GM18867 (cell line): ENCODE results near the gene MEAK7.

Source experiments
- ATAC-seq: cut with Tn5 transposase; IDR thresholded peaks from one replicate; pipeline ENCODE4 v1.9.1; 2021; ENCODE audit warnings: mild to moderate bottlenecking, moderate library complexity; ENCODE audit not compliant: unreplicated experiment

The MEAK7 gene

DNA sequence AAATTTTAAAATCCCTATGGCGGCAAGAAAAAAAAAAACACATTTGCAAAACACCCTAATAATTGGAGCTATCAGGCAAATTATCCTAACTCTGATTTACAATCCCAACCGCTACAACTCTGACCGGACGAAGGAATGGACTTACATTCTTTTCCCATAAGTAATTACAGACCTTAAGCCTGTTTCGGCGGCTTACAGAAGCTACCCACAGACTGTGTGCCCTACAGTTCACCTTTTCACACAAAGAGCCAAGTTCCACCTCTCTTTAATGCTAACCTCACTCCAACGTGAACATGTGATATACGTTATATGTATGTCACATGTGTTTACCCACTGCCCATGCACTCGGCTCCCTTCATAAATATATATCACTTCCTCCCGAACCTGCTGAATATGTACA lies 8.7 kb upstream of the MEAK7 start:
- ATAC-seq = no peak

- no peak for ATAC-seq
Observed at GRCh38 chr16:84511831-84512230, 7.4 kb upstream of the MEAK7 start.

DNA sequence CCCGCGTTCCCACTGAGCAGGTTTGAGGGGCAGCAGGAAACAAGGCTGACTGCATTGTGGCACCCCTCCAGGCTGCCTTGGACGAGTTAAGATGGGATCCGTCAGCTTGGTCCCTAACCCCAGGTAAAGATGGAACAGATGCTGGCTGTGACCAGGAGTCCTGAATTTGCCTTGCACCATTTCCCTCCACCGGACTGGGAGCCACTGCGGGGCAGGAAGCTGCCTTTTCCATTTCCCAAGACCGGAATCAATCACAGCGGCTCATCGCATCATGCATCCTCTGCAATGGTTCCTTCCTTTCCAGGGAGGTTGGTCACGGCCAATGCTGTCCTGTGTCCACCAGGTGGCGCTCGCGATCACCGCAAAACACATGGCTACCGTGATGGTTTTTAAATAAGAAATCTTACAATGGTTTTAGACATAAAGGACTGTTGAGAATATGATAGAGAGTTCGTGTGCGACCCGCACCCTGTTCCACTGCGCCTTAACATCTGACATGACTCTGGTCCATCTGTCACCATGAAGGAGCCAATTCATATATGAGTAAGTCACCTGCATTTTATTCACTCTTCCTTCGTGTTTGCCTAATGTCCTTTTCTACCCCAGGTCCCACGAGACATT lies 6.8 kb upstream of the MEAK7 start:
- peak; percentile 32 for ATAC-seq

GRCh38 chr16:84509032-84509950 lies 4.8 kb upstream of the MEAK7 start:
- ATAC-seq = no peak

DNA sequence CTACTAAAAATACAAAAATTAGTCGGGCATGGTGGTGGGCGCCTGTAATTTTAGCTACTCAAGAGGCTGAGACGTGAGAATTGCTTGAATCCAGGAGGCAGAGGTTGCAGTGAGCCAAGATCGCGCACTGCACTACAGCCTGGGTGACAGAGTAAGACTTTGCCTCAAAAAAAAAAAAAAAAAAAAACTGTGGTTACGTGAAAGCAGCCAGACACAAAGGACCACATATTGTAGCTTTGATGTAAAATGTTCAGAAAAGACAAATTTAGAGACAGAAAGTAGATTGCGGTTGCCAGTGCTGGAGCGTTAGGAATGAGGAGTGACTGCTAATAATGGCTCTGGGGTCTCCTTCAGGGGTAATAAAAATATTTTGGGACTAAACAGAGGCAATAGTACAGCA lies 4.0 kb upstream of the MEAK7 start:
- no peak for ATAC-seq

DNA sequence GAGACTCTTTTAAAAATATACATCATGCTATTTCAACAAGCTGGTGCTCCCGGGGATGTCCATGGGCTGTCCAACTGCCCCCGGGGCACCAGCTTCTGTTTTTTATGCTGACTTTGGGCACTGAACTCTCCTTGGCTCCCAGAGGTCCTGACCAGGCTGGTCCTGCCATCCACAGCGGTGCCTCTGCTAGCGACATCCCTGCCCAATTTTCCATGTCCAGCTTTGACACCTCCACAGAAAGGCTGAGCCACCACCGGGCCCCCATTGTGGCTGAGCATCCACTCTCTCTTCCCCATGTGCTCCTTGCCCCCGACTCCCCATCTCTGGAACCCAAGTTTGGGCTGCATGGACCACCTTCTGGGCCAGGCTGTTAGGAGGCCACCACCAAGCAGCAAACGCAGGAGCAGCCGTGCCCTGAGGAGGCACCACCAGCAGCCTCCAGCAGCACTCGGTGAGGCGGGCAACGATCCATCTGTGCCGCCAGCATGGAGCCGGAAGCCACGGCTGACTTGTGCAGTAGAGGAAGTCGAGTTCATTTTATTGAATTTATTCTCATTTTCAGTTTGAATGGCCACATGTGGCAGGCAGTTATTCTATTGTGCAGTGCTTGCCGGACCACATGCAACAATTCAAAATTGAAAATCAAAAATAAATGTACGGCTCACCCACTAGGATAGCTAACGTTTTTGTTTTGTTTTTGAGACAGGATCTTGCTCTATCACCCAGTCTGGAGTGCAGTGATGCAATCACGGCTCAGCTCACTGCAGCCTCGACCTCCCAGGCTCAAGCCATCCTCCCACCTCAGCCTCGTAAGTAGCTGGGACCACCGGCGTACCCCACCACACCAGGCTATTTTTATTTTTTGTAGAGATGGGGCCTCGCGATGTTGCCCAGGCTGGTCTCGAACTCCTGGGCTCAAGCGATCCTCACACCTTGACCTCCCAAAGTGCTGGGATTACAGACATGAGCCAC lies 2.8 kb upstream of the MEAK7 start:
- no peak for ATAC-seq

- ATAC-seq = no peak
Observed at GRCh38 chr16:84505249-84506187, 1.1 kb upstream of the MEAK7 start.

- no peak for ATAC-seq
Observed at GRCh38 chr16:84503751-84504395, 586 bp downstream of the MEAK7 start.

DNA sequence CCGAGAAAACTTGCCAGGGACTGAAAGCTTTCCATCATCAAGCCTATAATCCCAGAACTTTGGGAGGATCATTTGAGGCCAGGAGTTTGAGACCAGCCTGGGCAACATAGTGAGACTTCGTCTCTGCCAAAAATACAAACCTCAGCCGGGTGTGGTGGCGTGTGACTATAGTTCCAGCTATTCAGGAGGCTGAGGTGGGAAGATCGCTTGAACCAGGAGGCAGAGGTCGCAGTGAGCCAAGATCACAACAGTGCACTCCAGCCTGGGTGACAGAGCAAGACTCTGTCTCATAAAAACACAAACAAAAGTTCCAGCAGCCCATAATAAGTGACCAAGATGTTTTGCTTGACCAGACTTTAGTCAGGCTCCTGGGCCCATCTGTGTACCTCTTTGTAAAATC lies 1.9 kb downstream of the MEAK7 start:
- no peak for ATAC-seq

- ATAC-seq = no peak
Observed at GRCh38 chr16:84502075-84502474, 2.4 kb downstream of the MEAK7 start.

DNA sequence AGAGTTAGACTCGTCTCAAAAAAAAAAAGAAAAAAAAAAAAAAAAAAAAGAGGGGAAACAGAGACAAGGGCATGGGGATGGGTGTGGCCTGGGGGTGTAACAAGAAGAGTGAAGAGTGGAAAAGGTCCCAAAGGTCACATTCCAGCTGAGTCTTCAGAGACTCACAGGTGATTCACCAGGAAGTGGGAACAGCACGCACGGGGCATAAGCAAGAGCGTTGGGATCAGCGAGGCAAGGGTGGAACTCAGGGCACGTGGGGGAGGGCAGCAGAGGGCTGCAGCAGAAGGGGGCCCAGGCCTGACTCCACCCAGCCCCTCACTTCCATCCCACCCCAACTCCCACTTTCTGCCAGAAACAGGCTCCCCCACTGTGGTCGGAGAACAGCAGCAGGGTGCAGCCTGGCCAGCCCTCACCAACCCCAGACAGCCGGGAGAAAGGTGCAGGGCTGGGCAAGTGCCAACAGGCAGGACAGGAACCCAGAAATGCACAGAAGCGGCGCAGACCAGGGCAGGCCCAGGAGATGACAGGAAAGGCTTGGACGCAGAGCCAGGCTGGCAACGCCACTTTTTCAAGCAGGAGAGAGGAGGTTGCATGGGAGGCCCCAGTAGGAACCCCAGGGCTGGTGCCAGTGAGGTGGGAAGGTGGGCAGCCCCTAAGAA lies 3.3 kb downstream of the MEAK7 start:
- no peak for ATAC-seq

- ATAC-seq = no peak
Observed at GRCh38 chr16:84500531-84500930, 3.9 kb downstream of the MEAK7 start.

DNA sequence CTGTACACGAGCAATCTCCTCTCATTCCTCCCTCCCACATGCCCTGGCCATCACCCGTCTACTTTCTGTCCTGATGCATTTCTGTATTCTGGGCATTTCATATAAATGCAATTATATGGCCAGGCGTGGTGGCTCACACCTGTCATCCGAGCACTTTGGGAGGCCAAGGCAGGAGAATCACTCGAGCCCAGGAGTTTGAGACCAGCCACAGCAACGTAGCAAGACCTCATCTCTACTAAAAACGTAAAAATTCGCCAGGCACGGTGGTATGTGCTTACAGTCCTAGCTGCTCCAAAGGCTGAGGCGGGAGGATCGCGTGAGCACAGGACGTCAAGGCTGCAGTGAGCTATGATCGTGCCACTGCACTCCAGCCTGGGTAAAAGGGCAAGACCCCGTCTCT lies 4.8 kb downstream of the MEAK7 start:
- no peak for ATAC-seq

GRCh38 chr16:84498859-84499620 lies 5.4 kb downstream of the MEAK7 start:
- ATAC-seq = no peak

DNA sequence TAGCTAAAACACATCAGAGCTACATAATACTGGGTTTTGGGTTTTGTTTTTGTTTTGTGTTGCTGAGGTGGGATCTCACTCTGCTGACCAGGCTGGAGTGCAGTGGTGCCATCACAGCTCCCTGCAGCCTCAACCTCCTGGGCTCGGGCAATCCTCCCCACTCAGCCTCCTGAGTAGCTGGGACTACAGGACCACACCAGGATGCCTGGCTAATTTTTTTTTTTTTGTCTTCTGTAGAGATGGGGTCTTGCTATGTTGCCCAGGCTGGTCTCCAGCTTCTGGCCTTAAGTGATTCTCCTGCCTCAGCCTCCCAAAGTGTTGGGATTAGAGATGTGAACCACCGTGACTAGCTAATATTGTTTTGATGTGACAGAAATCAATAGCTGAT lies 6.2 kb downstream of the MEAK7 start:
- no peak for ATAC-seq

GRCh38 chr16:84497418-84498222 lies 6.8 kb downstream of the MEAK7 start:
- ATAC-seq = no peak

DNA sequence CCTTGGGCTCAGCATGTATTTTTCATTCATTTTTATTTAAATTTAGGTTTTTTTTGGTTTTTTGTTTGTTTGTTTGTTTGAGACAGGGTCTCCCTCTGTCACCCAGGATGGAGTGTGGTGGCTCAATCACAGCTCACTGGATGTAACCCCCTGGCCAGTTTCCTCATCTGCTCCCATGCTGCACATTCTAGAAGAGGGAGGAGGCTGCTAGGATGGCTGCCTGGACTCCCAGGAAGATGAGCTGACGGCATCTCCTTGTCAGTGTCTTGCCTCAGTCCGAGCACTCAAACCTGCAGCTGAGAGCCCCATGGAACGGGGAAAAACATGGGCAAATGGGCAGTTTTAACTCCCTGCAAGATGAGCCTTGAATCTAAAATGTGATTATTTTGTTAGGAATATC lies 7.5 kb downstream of the MEAK7 start:
- no peak for ATAC-seq

DNA sequence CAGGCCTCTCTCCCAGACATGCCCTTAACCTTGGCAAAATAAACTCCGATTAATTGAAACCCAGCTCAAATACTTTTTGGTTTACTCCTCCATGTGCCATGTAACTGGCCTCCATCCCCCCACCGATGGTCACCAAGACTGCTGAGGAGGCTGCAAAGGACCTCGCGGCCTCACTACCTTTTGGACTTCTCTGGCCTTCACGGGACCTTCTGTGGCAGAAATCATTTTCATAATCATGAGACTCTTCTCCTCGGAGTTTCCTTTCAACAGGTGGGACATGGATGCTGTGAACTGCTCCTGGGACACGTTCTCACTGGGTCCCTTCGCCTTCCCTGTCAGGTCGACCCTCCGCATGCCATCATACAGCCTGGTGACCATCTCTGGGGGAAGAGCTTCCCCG lies 9.0 kb downstream of the MEAK7 start:
- ATAC-seq = no peak
